COLO668 (cell line): Measurements from ENCODE around the gene USP25.

Experiments used
- DNase-seq: peaks from one replicate; lab custom pipeline; 2025; ENCODE audit not compliant: unreplicated experiment; lab: John Stamatoyannopoulos, UW

The USP25 gene

GRCh38 chr21:15801352-15801863, 71.6 kb downstream of the USP25 start:
- DNase-seq, result no peak

GRCh38 chr21:15804247-15805005, 74.6 kb downstream of the USP25 start:
- no peak for DNase-seq

GRCh38 chr21:15809065-15809464, 79.3 kb downstream of the USP25 start:
- no peak for DNase-seq

GRCh38 chr21:15809818-15810217, 80.0 kb downstream of the USP25 start:
- DNase-seq, result peak; percentile 56

- no peak for DNase-seq
These were observed 85.5 kb downstream of the USP25 start for GRCh38 chr21:15815285-15815684.

GRCh38 chr21:15820327-15820726, 90.5 kb downstream of the USP25 start:
- DNase-seq, result no peak

- DNase-seq, result no peak
These were observed 91.1 kb downstream of the USP25 start for GRCh38 chr21:15820852-15821379.

GRCh38 chr21:15823486-15824150, 93.8 kb downstream of the USP25 start:
- no peak for DNase-seq

GRCh38 chr21:15825700-15826099, 95.9 kb downstream of the USP25 start:
- DNase-seq, result no peak

GRCh38 chr21:15826147-15826780, 96.5 kb downstream of the USP25 start:
- peak; percentile 10 for DNase-seq

- DNase-seq, result no peak
These were observed 97.3 kb downstream of the USP25 start for GRCh38 chr21:15826908-15827601.

GRCh38 chr21:15831497-15831896, 101.7 kb downstream of the USP25 start:
- DNase-seq, result no peak

- no peak for DNase-seq
These were observed 107.9 kb downstream of the USP25 start for GRCh38 chr21:15837645-15838044.

GRCh38 chr21:15839026-15839425, 109.2 kb downstream of the USP25 start:
- DNase-seq, result no peak

GRCh38 chr21:15839601-15840000, 109.8 kb downstream of the USP25 start:
- DNase-seq, result no peak

- no peak for DNase-seq
These were observed 110.6 kb downstream of the USP25 start for GRCh38 chr21:15840406-15840805.

GRCh38 chr21:15841856-15842564, 112.2 kb downstream of the USP25 start:
- DNase-seq, result no peak

GRCh38 chr21:15842565-15842880, 112.7 kb downstream of the USP25 start:
- no peak for DNase-seq

GRCh38 chr21:15843766-15844165, 114.0 kb downstream of the USP25 start:
- DNase-seq, result no peak
